Measurements from ENCODE around the gene CAP1.
"Not testable (repeated sequence)": the region's sequence is repeated elsewhere in the genome, so short reads cannot be mapped to it uniquely, and the experiment has no call there.

The CAP1 gene, protein sequence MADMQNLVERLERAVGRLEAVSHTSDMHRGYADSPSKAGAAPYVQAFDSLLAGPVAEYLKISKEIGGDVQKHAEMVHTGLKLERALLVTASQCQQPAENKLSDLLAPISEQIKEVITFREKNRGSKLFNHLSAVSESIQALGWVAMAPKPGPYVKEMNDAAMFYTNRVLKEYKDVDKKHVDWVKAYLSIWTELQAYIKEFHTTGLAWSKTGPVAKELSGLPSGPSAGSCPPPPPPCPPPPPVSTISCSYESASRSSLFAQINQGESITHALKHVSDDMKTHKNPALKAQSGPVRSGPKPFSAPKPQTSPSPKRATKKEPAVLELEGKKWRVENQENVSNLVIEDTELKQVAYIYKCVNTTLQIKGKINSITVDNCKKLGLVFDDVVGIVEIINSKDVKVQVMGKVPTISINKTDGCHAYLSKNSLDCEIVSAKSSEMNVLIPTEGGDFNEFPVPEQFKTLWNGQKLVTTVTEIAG

DNA sequence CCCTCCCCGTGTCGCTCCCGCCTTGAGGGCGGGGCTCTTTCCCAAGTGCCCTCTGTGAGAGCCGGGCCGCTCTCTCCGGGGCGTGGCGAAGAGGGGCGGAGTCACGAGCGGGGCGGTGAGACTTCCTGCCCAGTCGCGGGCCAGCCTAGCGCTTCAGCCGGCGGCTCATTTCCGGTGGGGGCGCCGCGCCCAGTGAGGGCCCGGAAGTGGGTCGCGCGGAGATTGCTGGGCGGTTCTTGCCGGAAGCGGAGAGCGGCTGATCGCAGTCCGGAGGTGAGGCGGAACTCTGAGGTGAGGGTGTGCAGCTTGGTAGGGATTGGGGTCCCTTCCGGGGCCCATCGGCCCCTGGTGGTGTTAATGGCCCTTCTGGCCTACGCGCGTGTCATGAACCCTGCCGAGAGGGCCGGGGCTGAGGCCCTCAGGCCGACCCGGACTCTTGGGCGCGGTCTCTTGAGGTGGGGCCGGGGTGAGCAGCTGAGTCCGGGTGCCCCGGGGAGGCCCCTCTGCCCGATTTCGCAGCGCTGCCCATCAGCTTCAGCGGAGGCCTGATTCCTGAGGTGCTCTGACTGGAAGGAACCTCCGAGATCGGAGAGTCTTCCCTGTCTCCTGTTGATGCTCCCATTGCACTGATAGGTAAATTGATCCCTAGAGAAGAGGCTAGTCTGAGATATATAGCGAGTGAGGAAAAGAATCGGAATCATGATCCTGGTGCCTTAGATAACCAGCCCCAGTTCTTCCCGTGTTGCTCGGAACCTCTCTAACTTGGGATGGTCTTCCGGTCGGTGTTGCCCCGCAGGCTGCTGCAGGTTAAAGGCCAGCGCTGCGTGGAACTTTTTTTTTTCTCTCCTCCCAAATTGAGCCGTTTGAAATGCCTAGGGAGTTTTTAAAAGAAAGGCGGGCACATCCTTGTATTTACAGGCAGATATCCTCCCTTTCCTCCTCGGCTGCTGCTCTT, at the start of gene CAP1:
Gene CAP1 (plus strand): TSS at position 219 of the 955 bp plus-strand sequence. CDS start 18,618 bp downstream, outside the sequence.
- DNase-seq, result peak; percentile 100

DNA sequence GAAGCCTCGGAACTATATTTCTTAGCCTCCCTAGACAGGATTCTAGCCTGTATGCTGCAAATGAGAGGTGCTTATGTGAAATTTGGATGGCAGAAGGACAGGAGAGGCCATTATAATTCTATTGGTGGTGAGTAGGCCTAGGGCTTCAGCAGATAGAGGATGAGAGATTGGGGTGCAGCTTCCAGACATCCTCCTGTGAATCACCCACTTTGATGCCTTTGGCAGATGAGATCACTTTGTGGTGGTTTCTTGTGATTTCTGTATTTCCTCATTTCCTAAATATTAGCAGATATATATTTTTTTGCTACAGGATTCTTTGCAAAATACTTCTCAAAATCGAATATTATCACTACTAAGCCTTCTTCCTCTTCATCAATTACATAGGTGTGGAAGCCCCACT, 48.3 kb upstream of the CAP1 start:
- no peak for DNase-seq

DNA sequence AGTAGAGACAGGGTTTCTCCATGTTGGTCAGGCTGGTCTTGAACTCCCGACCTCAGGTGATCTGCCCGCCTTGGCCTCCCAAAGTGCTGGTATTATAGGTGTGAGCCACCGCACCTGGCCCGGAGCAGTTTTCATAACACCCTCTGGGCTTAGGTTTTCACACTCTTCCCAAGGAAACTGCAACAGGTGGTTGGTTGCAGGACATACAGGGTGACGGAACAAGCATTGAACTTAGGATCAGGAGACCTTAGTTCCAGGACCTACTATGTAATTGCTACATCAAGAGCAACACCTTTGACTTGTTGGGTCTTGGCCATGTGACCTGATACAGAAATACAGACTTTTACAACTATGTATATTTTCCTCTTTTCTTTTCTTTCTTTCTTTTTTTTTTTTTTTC, 47.6 kb upstream of the CAP1 start:
- DNase-seq, result no peak

DNA sequence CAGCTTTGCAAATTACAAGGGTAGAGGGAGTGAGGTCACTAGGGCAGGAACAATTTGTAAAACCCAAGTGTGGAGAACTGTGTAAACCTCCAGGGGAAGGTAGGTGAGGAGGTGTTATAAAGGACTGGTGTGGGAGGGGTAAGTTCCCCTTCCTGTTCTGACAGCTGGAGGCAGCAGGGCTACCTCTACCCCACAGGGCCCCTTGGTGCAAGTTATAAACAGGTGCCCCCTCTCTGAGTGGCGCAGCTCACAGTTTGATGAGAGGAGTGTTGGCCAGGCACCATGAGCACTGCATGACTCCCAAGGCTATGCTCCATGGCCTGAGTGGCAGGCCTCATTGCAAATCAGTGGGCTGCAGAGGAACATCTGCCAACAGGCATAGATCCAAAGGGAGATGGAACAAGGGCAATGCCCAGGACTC, 44.5 kb upstream of the CAP1 start:
- no peak for DNase-seq

DNA sequence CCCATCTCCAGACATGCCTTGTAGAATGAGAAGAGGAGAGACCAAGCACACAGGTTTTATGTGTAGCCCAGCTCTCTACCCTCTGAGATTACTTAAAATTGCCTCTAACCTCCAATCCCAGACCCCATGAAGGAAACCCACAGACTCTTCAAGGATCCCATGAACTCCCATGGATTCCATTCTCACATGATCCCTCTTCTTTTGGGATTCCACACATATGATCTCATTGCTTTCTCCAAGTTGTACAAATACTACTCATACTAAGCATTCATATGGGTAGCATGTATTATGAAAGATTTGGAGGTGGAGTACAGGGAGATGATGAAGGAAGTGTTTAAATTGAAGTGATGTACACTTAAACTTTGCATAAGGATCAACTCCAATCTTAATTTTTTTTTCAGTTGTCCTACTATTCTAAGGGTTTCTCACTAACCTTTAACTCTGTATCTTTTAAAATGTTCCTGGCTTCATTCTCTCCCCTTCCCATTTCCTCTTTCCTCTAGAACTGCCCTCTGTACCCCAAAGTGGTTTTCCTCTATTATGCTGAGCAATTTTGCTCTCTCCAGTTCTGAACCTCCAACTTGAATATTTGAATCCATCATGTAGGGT, 44.0 kb upstream of the CAP1 start:
- DNase-seq, result no peak

DNA sequence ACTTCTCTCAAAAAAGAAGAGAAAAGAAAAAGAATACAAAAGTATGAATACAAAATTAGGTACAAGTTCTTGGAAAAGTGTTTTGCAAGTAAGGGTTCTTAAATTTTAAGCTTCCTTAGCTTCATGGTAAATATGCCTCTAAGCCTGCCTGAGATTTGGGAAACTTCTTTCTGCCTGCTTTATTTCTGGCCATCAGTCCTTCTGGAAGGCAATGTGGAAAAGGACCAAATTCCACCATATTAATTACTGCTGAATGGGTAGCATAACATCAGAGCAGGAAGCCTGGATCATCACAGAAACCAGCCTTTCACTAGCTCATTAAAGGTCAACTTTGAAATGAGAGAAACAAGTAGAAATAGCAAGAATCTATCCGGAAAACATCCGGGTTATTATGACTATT, 39.1 kb upstream of the CAP1 start:
- DNase-seq, result no peak

DNA sequence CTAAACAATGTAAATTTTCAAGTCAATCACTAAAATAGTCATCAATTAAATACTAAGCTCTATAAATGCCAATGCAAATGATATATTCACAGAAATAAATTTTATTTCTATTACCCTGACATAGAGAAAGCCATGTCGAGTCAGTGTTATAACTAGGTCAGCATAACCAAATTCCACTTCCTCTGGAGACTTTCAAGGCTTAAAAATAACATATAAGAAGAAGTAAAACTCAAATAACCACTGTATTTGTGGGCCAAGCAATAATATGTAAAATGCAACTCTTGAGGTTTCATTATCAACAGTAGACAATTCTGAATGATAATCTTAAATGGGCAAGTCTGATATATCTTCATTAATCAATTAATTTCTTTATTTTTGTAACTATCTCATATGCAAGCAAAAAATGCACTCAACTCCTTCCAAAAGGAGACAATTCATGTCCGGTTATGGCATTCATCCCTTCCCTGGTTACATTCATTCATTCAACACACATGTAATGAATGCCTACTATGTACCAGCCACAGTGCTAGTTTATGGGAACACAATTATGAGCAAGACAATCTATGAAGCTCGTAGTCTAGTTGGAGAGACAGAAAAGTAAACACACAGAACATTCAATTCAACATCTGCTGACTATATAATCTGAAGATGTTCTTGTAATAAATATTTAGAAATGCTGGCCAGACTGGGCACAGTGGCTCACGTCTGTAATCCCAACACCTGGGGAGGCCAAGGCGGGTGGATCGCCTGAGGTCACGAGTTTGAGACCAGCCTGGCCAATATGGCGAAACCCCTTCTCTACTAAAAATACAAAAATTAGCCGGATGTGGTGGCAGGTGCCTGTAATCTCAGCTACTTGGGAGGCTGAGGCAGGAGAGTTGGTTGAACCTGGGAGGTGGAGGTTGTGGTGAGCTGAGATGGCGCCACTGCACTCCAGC, 37.1 kb upstream of the CAP1 start:
- DNase-seq, result no peak

DNA sequence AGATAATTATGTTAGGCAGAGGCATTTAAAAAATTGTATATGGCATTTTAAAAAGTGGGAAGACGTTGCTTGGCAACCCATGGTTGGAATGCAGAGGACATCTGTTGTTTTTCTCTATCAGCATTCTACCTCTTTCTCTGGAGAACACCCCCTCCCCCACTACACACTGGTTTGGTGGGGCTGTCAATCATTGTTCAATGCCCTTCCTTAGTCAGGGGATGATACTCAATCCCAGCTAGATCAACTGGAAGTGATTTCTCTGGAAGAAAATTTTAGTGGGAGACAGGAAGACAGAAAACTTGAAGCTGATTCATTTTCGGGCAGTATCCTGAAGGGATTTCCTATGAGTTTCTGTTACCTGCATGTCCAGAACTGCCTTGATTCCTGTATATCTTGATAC, 35.7 kb upstream of the CAP1 start:
- DNase-seq, result no peak

DNA sequence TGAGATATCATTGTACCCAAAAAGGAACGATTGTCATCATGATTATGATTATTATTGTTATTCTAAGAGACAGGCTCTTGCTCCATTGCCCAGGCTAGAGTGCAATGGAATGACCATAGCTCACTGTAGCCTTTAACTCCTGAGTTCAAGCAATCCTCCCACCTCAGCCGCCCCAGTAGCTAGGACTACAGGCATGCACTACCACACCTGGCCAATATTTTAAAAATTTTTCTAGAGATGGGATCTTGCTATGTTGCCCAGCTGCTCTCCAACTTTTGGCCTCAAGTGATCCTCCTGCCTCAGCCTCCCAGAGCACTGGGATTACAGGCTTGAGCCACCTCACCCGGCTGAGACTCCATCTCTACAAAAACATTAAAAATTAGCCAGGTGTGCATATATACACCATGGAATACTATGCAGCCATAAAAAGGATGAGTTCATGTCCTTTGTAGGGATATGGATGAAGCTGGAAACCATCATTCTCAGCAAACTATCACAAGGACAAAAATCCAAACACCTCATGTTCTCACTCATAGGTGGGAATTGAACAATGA, 33.0 kb upstream of the CAP1 start:
- DNase-seq, result not testable (repeated sequence)

DNA sequence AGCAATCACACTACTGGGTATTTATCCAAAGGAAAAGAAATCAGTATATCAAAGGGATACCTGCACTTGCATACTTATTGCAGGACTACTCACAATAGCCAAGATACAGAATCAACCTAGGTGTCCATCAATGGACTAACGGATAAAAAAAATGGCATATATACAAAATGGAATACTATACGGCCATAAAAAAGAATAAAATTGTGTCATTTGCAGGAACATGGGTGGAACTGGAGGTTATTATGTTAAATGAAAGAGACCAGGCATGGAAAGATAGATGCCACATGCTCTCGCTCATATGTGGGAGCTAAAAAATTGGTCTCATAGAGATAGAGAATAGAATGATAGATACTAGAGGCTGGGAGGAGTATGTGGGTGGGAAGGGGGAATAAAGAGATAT, 29.3 kb upstream of the CAP1 start:
- no peak for DNase-seq

DNA sequence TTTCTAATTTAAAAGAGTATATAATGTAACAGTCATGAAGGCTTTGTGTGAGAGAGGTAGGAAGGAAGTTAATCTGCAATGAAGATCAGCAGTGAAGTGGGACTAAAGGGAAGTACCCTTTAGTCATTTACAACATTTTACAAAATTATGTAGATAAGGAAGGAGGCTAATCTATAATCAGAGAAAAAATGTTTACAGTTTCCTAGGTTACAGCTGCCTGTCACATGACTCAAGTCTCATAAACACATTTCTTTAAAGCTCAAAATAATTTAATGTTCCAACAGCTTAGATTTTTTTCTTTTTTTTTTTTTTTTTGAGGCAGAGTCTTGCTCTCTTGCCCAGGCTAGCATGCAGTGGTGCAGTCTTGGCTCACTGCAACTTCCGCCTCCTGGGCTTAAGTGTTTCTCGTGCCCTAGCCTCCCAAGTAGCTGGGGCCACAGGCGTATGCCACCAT, 26.2 kb upstream of the CAP1 start:
- DNase-seq, result no peak

DNA sequence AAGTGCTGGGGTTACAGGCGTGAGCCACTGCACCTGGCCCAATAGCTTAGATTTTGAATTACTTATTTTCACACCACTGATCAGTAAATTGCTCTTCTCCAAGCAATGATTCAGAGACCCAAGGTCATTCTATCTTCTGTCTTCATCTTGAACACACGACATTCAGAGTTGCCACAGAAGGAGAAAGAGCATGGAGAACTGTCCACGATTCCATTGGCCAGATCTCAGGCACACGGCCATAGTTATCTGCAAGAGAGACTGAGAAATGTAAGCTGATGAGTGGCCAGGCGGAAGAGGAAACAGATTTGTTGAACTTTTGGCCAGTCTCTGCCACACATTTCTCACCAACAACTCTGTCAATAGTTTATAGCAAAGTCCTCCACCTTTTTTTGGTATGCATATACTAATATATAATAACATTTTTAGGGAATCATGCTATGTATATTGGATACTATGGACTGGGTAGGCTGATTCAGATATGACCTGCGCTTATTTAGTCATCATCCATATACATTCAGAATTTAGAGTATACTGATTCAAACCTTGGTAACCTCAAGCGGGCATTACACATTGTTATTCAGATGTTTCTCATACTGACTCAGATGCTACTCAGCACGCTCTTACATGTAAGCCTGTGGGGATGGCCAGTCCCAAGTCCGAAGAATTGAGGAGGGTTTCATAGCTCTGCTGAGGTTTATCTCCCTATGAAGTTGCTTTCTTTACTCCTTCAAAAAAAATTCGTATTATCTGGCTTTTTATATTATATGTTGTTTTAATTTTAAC, 25.5 kb upstream of the CAP1 start:
- DNase-seq, result no peak

DNA sequence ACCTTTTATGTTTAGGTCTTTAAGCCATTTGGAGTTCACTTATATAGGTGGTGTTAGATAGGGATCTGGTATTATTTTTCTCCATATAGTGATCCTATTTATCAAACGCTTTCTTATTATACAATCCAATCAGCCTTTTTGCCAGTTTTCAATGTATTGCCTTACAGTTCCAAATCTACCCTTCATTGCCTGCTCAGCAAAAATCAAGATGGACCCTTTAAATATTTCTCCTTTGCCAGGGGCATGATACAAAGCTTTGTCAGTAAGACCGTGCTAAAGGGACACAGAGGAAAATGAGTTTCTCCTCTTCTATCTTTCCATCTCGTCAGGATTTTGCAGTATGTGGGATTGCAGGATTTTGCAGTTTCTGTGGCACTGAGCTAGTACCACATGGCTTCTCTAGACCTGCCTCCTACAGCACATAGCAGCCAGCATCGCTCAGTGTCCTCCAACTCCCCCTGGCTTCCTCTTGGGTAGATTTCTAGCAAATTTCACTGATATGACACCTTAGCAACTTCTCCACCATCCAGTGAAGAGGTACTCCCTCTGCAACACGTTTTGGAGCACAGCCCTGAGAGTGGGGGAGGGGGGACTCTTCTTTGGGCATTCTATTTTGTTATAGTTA, 22.5 kb upstream of the CAP1 start:
- DNase-seq, result no peak

DNA sequence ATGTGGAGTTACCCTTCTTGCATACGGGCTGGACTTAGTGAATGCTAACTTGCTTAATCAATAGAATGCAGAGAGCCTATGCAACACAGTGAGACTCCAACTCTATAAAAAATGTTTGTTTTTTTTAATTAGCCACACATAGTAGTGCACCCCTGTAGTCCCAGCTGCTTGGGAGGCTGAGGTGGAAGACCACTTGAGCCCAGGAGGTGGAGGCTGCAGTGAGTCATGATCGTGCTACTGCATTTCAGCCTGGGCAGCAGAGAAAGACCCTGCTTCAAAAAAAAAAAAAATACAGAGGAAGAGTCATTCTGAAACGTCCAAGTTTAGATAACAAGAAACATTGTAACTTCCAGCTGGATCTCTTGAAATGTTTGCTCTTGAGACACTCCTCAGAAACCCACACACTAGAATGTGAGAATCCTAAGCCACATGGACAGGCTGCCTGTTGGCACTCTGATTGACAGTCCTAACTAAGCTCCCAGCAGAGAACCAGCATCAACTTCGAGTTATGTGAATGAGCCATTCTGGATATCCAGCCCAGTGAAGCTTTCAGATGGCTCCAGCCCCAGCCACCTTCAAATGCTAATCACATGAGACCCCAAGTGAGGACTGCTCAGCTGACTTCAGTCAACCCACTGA, 20.0 kb upstream of the CAP1 start:
- DNase-seq, result no peak

DNA sequence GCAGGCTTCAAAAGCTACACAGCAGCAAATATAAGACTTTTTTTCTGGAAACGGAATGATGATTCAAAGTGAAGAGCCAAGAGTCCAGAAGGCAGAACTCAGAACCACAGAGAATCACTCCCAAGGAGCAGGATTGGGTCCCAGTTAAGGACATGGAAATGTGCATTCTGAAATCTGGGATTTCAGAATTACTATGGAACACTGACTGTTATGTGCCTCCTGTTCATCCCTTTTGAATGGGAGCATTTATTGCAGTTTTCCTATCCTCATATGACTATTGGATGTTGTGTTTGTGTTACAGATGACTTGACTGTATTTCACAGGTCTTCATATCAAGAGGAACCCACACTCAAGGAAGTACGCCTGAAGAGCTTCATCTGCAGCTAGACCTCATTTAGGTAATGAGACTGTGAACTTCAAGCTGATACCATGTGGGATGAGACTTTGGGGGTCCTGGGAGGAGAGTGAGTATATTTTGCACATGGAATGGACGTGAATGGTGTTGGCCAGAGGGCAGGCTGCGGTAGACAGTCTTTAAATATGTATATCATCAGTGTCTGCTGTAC, 17.1 kb upstream of the CAP1 start:
- no peak for DNase-seq

DNA sequence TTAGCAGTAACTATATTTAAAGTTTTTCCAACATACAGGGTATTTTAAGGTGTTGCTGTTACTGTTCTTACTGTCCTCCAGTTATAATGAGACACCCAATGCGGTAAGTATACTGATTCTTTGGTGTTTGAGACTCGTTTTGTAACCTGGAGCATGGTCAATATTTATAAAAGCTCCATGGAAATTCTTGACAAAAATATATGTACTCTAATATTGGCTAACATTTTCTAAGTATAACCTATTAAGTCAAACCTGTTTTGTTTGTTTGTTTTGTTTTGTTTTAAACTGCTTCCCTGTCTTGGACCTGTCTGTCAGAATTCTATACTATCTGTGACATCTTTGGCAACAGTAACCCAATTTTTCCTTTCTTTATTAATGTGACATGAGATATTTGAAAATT, 15.9 kb upstream of the CAP1 start:
- no peak for DNase-seq

DNA sequence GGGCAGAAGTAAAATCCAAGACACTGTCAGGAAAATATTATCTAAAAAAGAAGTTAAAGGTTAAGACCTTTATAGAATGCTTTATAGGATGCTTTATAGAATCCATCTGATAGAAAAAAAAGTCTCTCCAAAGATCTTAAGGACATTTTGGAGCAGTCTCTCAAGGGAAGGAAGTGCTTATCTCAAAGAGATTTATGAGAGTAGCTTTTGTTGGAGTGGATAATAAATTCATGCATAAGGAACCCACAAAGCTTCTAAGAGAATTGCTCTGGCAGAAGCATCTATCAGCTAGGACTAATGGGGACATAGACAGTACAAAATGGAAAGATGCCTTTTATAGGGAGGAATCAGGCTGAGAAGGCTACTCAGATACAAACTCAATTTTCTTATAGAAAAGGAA, 12.9 kb upstream of the CAP1 start:
- no peak for DNase-seq

DNA sequence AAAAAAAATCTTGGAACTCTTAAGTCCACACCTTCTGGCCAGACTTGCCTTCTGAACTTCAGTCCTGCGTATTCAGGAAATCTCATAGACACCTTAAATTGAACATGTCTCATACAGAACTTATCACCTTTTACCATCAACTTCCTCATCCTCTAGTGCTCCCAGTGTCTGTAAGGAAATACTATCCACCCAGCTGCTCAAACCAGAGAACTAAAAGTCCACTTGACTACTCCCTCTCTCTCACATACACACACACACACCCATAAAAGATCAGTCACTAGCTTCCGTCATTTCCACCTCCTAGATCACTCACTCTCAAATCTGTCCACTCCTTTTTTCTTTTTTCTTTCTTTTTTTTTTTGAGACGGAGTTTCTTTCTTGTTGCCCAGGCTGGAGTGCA, 10.9 kb upstream of the CAP1 start:
- no peak for DNase-seq

DNA sequence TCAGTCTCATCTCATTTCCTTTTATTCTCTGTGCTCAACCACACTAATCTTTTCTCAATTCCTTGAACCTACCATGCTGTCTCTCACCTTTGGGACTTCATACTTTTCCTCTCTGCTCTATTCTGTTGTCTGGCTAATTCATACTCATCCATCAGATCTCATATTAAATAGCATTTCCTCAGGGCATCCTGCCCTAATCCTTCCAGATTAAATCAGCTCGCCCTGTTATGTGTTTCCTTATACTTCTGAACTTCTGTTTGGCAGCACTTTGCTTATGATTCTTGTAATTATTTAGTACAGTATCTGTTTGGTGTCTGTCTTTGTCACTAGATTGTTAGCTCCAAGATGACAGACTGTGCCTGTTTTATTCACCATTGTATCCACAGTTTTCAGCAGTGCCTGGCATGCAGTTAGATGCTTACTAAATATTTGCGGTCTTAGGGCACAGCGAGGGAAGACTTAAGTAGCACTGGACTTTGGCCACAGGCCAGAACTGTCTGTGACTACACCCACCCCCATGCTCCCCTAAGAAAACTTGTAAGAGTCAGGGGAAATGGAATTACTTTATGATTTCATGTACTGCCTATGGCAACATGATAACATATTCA, 9.9 kb upstream of the CAP1 start:
- DNase-seq, result no peak
